HG03442 (cell line): Measurements from ENCODE around the gene ENKUR.

ENCODE experiments used
- ATAC-seq: cut with Tn5 transposase; IDR thresholded peaks from one replicate; pipeline ENCODE4 v1.9.1; 2021; ENCODE audit warnings: mild to moderate bottlenecking, moderate library complexity; ENCODE audit not compliant: unreplicated experiment

The ENKUR gene

GRCh38 chr10:25015828-25016375 is at the start of gene ENKUR:
Gene ENKUR (minus strand): TSS chr10:25016158. CDS start chr10:25015936, 222 bp downstream.
- ATAC-seq = peak; percentile 60

GRCh38 chr10:25064401-25064800 is 48.4 kb upstream of the ENKUR start:
- ATAC-seq = no peak

GRCh38 chr10:25063644-25064043 is 47.7 kb upstream of the ENKUR start:
- ATAC-seq = no peak

GRCh38 chr10:25063157-25063556 is 47.2 kb upstream of the ENKUR start:
- no peak for ATAC-seq

GRCh38 chr10:25061711-25062449 is 45.9 kb upstream of the ENKUR start:
- no peak for ATAC-seq

GRCh38 chr10:25061125-25061524 is 45.2 kb upstream of the ENKUR start:
- ATAC-seq = no peak

GRCh38 chr10:25059990-25060389 is 44.0 kb upstream of the ENKUR start:
- no peak for ATAC-seq

GRCh38 chr10:25057886-25058285 is 41.9 kb upstream of the ENKUR start:
- no peak for ATAC-seq

- ATAC-seq = no peak
These were observed 40.8 kb upstream of the ENKUR start for GRCh38 chr10:25056726-25057125.

GRCh38 chr10:25052012-25052411 is 36.1 kb upstream of the ENKUR start:
- ATAC-seq = no peak

GRCh38 chr10:25050402-25050801 is 34.4 kb upstream of the ENKUR start:
- no peak for ATAC-seq

- ATAC-seq = no peak
These were observed 34.0 kb upstream of the ENKUR start for GRCh38 chr10:25049966-25050365.

GRCh38 chr10:25048450-25048849 is 32.5 kb upstream of the ENKUR start:
- no peak for ATAC-seq

- no peak for ATAC-seq
These were observed 31.8 kb upstream of the ENKUR start for GRCh38 chr10:25047591-25048301.

- no peak for ATAC-seq
These were observed 31.1 kb upstream of the ENKUR start for GRCh38 chr10:25047088-25047487.

- ATAC-seq = no peak
These were observed 30.7 kb upstream of the ENKUR start for GRCh38 chr10:25046641-25047040.

GRCh38 chr10:25039531-25039930 is 23.6 kb upstream of the ENKUR start:
- ATAC-seq = no peak

- no peak for ATAC-seq
These were observed 22.4 kb upstream of the ENKUR start for GRCh38 chr10:25038325-25038724.

- peak; percentile 55 for ATAC-seq
These were observed 20.4 kb upstream of the ENKUR start for GRCh38 chr10:25036381-25036780.

- no peak for ATAC-seq
These were observed 13.6 kb upstream of the ENKUR start for GRCh38 chr10:25029519-25029918.

GRCh38 chr10:25028711-25029110 is 12.8 kb upstream of the ENKUR start:
- no peak for ATAC-seq

GRCh38 chr10:25026463-25026862 is 10.5 kb upstream of the ENKUR start:
- no peak for ATAC-seq
